GM18861 (cell line): Measurements from ENCODE around the gene ABHD6.
"Not testable (repeated sequence)": the region's sequence is repeated elsewhere in the genome, so short reads cannot be mapped to it uniquely, and the experiment has no call there.

Source experiments
- ATAC-seq: cut with Tn5 transposase; IDR thresholded peaks from one replicate; pipeline ENCODE4 v1.9.1; 2021; ENCODE audit not compliant: unreplicated experiment

ABHD6 gene

GRCh38 chr3:58321791-58322190 is 84.2 kb downstream of the ABHD6 start:
- ATAC-seq = no peak

- ATAC-seq = no peak
Measured at GRCh38 chr3:58322793-58323192, 85.2 kb downstream of the ABHD6 start.

GRCh38 chr3:58323529-58324390 is 86.2 kb downstream of the ABHD6 start:
- ATAC-seq = no peak

GRCh38 chr3:58324391-58325390 is 87.1 kb downstream of the ABHD6 start:
- ATAC-seq = no peak

- ATAC-seq = no peak
Measured at GRCh38 chr3:58325525-58325992, 88.0 kb downstream of the ABHD6 start.

GRCh38 chr3:58326267-58326900 is 88.8 kb downstream of the ABHD6 start:
- no peak for ATAC-seq

GRCh38 chr3:58329150-58329921 is 91.7 kb downstream of the ABHD6 start:
- ATAC-seq = no peak

GRCh38 chr3:58329922-58330413 is 92.4 kb downstream of the ABHD6 start:
- no peak for ATAC-seq

- no peak for ATAC-seq
Measured at GRCh38 chr3:58331593-58332152, 94.1 kb downstream of the ABHD6 start.

- ATAC-seq = peak; percentile 70
Measured at GRCh38 chr3:58332575-58333188, 95.1 kb downstream of the ABHD6 start, which contains the start of gene PXK. PXK (plus strand) TSS chr3:58332892; CDS start chr3:58332989, 97 bp downstream.

- ATAC-seq = no peak
Measured at GRCh38 chr3:58333206-58334012, 95.8 kb downstream of the ABHD6 start.

GRCh38 chr3:58334013-58334321 is 96.4 kb downstream of the ABHD6 start:
- no peak for ATAC-seq

- no peak for ATAC-seq
Measured at GRCh38 chr3:58334506-58334884, 96.9 kb downstream of the ABHD6 start.

GRCh38 chr3:58335652-58335947 is 98.0 kb downstream of the ABHD6 start:
- ATAC-seq = no peak

- no peak for ATAC-seq
Measured at GRCh38 chr3:58336135-58336882, 98.7 kb downstream of the ABHD6 start.

- no peak for ATAC-seq
Measured at GRCh38 chr3:58337190-58337589, 99.6 kb downstream of the ABHD6 start.

GRCh38 chr3:58339146-58339545 is 101.6 kb downstream of the ABHD6 start:
- not testable (repeated sequence) for ATAC-seq

GRCh38 chr3:58340594-58341244 is 103.1 kb downstream of the ABHD6 start:
- ATAC-seq = no peak
